T-helper 2 cell (primary cell): ENCODE measurements around the gene IKBKG.
"Not testable (repeated sequence)": the region's sequence is repeated elsewhere in the genome, so short reads cannot be mapped to it uniquely, and the experiment has no call there.

Experiments used
- DNase-seq, 5 experiments: peaks; one replicate each; pipeline versions ENCODE4 v3.0.0 to v3.0.0-alpha.2; 2012 to 2022

Gene IKBKG

DNA sequence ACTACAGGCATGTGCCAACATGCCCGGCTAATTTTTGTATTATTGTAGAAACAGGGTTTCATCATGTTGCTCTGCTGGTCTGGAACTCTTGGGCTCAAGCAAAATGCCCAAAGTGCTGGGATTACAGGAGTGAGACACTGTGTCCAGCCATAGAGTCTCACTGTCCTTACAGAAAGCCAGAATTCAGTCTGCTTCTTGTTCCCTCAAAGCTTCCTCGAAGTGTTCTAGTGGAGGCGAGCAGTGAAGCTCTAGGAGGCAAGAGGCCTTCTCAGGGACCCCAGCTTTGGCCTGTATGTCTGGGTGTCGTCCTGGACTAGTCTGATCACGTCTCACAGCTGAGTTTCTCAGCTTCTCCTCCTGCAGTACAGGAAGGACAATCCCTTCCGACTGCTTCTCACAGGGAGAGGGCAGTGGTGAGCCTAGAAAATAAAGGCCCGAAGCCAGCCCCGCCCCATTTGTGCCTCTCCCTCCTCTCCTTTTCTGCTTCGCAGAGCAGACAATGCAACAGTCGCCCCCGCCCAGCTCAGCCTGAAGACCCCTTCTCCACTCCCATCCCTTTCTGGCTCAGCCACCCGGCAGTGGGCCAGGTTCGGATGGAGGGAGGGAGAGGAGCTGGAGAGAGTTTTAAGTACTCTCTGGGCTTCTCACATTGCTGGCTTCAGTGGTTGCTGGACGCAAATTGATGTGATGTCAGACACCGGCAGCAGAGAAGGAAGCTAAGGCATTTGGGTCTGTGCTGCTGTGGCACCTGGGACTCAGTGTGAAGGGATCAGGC lies 20.3 kb upstream of the IKBKG start:
- peak in 3 of 5 experiments; percentile 41 to 73 (median 44) for DNase-seq

DNA sequence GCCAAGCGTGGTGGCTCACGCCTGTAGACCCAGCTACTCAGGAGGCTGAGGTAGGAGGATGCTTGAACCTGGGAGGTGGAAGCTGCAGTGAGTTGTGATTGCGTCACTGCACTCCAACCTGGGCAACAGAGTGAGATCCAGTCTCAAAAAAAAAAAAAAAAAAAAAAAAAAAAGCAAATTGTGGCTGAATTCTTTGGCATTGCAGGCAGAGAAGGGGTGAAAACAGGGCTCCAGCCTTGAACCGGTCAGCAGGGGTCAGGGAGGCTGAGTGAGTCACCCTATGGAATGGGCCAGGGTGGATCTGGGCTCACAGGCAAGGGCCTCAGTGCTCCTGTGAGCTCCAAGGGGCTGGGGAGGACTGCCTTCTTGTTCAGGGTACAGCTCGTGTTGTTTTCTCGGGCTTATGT lies 18.2 kb upstream of the IKBKG start:
- DNase-seq, result no peak

DNA sequence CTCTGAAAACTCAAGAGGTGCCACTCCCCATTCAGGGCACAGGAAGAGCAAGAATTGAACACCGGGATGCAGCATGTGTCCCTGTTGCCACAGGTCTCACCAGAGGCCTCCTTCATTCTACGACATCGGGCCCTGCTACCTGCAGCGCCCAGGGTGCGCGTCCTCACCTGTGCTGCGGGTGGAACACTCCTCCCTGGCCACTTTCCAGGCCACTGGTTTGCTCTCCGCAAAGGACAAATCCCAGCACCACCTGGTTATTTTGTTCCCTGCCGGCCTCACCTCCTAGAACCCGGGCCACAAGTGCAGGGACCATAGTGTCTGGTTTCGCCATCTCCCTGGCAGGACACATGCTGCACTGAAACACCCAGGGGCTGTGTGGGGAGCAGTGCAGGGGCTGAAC lies 17.1 kb upstream of the IKBKG start:
- no peak for DNase-seq

DNA sequence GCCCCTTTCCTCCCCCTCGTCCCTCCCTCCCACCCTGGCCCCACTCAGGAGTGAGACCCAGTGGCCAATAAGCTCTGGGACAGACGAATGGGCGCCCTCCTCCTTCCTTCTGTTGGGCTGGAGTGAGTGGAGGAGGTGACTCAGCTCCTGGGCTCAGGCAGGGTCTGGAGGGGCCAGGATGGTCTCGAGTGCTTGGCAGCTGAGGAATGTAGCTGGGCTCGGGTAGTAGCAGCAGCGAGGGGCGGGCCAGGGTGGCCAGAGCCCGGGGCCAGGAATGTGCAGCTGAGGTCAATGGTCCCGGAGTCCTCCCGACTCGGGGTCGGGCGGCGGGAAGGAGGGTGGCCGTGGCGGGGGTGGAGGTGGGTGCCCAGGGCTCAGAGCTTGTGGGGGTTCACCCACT lies 15.8 kb upstream of the IKBKG start:
- no peak for DNase-seq

DNA sequence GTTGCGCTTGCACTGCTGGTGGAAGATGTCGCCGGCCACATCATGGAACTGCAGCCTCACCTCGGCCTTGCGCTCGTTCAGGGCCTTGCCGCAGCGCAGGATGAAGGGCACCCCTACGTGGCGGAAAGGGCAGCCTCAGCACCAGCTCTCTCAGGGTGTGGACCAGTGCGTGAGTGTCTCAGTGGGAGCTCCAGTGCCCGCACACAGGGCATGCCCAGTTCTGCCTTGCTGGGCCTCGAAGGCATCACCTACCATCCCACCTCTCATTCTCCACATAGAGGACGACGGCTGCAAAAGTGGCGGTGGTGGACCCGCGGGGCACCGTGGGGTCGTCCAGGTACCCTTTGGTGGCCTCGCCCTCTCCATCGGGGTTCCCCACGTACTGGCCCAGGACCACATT lies 14.7 kb upstream of the IKBKG start:
- no peak for DNase-seq

DNA sequence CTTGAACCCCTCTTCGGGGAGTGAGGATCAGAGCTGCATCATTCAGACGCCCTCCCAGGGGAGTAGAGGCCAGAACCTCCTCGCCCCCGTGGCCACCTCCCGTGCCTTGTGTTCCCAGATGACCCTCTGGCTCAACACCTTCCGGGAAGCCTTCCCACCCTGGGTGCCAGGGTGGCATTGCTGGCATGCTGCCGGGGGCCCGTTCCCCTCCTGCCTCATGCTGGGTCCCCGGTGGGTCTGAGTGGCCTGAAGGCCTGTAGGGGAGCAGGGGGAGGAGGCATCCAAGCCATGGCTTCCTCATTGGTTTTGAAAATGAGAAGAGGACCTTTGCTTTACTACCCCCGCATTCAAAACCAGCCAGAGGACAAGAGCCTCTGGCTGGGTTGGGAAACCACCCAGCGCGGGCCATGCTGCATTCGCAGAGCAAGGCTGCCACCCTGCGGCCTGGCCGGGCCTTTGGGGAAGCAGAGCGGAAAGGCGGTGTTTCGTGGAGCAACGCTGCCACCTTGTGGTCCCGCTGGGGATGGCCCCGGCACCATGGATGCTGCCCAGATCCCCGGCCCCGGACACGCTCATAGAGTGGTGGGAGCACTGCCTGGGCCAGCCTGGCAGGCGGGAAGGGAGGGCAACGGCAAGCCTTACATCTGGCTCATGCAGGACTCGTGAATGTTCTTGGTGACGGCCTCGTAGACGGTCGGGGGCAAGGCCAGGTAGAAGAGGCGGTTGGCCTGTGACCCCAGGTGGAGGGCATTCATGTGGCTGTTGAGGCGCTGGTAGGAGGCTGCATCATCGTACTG lies 12.7 kb upstream of the IKBKG start:
- peak; percentile 73 to 84 (median 81) for DNase-seq

DNA sequence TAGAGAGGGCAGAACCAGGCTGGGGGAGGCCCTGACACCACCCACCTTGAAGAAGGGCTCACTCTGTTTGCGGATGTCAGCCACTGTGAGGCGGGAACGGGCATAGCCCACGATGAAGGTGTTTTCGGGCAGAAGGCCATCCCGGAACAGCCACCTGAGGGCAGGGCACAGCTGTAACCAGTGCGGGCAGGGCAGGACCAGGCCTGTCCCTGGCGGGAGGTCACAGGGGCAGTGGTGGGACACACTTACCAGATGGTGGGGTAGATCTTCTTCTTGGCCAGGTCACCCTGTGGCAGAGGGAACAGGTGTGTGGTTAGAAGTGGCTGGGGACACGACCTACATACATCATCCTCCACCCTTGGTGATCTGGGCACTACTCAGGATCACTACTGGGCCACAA lies 11.5 kb upstream of the IKBKG start:
- no peak for DNase-seq

DNA sequence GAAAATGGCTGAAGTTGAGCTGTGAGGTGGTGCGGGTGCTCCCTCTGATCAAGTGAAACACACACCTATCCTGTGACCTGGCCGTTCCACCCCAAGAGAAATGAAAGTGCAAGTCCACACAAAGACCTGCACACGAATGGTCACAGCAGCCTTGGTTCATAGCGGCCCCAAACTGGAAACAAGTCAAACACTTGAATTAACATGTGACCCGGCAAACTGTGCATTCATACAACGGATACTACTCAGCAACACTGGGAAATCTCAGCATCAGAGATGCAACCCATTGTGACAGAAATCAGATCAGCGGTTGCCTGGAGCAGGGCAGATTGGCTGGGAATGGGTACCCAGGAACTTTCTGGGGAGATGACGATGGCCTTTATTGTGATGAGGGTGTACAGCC lies 8.3 kb upstream of the IKBKG start:
- DNase-seq, result no peak

DNA sequence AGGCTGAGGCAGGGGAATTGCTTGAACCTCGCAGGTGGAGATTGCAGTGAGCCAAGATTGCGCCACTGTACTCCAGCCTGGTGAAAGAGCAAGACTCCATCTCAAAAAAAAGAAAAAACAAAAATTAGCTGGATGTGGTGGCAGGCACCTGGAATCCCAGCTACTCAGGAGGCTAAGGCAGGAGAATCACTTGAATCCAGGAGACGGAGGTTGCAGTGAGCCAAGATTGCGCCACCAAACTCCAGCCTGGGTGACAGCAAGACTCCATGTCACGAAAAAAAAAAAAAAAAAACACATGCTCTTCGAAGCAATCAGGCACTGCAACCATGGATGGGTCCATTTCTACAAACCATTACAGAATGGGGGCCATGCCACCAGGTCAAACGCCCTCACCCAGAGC lies 7.1 kb upstream of the IKBKG start:
- not testable (repeated sequence) for DNase-seq

DNA sequence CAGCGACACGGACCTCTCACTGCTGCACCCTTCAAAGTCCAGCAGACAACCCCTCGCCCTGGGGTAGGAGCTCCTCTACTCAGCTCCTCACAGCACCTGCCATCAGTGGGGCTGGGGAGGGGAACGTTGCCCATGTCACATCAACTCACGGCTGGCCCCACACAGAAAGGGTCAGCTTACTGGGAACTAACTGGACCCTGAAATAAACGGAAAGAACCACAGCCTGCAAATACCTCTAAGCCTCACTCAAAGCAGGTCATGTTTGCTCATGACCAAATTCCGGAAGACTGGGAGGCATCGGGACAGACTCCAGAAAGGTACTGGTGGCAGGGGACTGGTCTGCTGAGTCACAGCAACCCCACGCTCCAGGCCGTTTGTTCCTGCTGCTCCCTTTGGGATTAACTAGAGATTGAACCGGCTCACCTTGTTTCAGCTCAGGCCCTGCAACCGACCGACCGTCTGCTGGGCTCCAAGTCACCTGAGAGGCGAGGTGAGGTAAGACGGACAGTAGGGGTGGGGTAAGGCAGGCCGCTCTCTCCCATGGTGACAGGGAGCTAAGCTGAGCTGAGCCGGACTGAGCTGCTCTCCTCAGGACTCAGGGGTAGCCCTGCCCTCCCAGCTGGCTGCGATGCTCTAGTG lies 6.4 kb upstream of the IKBKG start:
- no peak for DNase-seq

DNA sequence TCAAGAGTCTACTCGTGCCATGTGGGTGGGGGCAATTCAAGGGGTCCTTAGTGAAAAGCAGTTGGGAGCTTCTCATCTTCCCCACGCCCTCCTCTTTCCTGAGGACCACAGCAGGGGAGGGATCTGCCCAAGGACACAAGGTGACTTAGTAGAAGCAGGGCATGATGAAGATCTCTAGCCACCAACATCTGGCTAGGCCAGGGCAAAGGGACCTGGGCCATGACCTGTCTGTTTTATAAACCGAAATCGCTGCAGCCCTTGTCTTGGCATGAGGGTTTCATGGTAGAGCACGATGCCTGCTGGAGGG lies 5.9 kb upstream of the IKBKG start:
- DNase-seq, result no peak

DNA sequence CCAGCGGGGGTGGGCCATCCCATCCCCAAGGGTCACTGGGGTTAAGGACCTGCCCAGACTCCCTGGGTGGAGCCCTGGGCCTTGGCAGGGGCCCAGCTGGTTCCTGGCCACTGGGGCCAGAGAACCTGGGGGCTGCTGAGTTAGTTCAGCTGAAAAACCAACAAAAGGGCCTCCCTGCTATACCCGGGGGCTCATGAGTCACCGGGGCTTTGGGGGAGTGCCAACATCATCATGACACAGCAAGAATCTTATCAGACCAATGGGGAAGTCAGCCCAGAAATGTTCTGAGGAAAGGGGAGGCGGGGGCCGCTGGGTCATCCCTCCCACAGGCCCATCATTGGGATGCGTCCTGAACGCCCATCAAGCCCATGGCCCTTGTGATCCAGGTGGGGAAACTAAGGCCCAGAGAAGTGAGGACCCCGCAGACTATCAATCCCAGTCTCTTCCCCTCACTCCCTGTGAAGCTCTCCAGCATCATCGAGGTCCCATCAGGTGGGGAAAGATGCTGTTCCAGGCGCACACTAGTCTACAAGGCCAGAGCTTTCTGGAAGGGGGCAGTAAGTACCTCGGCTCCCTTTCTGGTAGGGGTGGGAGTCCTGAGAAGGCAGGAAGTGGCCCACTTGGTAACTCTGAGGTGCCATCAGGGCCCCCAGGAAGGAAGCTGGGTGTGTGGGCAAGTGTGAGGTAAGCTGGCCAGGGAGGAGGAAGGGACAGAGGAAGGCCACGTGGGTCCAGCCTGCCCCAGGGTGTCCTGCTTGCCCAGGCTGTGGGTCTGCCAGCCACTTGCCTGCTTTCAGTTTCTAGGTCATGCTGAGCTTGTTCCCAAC lies 5.3 kb upstream of the IKBKG start:
- DNase-seq, result peak in 3 of 5 experiments; percentile 15 to 46 (median 31)

DNA sequence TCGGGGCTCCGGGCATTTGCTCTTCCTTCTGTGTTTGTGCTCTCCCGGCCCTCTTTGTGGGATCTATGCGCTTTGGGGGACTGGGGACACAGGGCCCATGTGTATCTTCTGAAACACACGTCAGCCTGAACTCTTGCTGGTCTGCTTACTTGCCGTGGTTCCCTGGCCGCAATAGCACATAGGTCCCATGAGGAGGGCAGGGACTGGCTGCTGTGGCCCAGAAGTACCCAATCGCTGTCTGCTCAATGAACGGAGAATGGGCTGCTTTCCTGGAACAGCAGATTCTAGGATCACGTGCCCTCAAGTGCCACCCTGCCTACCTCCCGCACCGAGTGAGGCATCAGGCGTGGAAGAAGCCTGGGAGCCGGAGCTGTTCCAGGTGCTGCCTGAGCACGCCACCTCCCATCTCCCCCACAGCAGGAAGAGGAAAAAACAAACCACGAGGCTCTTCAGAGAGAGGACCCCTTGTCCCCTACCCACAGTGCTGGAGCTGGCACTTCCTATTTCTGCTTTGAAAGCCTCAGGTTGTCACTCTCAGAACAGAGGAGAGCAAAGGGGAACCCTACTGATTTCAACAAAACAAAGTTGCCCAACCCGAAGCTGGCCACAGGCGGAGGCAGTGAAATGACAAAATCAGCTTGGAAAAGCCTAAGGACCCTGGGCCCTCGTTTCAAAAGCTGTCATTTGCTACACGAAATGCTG lies 4.5 kb upstream of the IKBKG start:
- DNase-seq, result peak in 1 of 5 experiments; percentile 33

DNA sequence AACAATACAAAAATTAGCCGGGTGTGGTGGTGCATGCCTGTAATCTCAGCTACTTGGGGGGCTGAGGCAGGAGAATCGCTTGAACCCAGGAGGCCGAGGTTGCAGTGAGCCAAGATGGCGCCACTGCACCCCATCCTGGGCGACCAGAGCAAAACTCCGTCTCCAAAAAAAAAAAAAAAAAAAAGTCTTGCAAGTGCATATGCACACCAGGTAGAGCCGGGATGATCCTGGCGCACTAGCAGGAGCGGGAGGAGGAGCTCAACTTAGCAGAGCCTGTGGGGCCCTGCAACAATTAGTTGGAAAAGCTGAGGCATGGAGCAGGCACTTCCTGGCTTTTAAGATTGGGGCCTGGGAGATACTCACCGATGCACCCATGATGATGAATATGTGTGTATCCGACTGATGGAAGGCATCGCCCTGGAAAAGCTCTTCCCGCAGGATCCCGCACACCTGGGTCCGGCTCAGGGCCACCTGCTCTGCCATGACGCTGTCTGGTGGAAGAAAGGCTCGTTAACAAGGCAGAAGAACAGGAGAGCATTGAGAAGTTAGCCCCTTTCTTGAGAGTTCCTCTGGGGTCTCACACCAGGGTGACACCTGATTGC lies 1.6 kb upstream of the IKBKG start:
- no peak for DNase-seq

DNA sequence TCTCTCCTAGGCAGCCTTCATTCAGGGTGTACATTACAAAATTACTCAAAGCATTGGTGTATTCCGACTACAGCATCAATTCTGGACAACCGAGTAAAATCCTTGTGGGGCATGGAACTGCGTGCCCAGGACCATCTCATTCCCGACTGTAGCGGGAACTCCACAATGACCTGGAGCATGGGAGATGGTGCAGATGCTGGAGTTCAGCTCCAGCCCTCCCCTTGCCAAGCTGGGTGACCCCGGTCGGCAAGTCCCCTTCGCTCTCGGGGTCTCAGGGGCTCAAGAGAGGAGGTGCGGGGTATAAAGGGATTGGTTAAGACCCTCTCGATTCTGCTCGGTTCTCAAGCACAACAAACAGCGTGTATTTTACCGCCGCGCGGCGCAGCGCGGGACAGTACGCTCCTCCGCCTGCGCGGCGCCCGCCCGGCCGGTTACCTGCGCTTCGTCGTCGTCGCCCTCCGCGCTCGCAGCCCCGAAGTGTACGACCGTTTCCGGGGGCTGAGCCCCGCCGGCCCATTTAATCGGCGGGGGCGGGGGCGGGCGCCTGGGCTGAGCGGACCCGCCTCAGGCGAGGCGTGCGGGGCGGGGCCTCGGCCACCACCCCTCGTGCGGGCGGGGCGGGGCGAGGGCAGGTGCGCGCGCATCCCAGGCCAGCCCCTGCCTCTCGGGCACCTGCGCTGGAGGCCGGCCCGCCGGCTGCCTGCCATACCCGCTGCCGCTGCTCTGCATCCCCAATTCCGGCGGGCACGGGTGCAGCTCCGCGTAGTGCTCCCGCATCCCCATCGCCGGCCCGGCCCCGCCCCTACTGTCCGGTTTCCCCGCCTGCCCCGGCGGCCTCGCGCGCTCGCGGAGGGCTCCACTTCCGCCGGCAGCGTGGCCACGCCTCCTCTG lies 821 bp upstream of the IKBKG start, which contains the start of gene G6PD:
Gene G6PD (minus strand): TSS at position 493 of the 891 bp plus-strand sequence. CDS start 691 bp downstream, outside the sequence.
- DNase-seq, result peak; percentile 63 to 85 (median 75)

DNA sequence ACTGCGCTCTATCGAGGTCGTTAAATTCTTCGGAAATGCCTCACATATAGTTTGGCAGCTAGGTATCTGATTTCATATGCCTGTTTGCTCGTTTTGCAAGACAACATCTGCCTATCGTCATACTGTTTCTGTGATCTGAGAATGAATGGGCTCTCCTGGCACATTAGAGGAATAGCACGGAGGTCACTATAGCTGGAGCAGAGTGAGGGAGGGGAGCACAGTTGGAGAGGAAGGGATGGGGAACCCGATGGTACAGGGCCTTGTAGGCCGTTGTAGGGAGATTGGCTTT lies 552 bp downstream of the IKBKG start:
- no peak for DNase-seq

DNA sequence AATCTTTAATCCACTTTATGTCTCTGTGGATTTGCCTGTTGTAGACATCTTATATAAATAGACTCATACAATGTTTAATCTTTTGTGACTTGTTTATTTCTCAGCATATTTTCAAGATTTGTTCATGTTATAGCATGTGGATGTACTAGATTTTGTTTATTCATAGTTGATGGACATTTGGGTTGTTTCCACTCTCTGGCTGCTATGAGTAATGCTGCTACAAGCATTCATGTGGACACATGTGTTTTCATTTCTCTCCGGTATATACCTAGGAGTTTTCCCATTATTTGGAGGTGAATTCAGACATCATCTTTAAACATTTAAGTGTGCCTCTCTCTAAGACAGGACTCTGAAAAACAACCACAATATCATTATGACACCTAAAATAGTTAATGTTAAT lies 2.3 kb downstream of the IKBKG start:
- no peak for DNase-seq

DNA sequence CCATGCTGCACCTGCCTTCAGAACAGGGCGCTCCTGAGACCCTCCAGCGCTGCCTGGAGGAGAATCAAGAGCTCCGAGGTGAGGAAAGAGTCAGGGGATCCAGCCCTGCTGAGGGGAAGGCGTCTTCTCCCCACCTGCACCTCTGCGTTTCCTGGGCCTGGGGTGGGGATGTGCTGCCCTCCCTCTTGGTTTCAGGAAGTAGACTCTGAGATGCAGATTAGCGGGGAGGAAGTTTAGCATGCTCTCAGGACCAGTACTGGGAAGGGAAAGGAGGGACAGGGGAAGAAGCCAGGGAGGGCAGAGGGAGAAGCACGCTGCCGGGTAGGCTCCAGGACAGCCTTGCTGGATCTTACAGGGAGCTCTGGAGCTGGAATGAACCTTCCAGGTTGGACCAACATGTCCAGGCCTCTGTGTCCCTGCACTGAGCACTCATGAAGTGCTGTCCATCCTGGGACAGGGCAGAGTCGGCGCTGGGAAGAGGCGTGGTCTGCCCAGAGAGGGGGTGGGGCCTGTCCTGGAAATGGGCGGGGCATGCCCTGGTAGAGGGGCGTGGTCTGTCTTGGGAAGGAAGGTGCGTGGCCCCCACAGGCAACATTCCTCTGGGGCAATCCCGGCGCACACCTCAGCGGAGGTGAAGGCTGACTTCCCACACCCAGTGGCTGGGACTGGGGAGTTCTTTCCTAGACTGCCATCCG lies 4.8 kb downstream of the IKBKG start:
- not testable (repeated sequence) for DNase-seq

DNA sequence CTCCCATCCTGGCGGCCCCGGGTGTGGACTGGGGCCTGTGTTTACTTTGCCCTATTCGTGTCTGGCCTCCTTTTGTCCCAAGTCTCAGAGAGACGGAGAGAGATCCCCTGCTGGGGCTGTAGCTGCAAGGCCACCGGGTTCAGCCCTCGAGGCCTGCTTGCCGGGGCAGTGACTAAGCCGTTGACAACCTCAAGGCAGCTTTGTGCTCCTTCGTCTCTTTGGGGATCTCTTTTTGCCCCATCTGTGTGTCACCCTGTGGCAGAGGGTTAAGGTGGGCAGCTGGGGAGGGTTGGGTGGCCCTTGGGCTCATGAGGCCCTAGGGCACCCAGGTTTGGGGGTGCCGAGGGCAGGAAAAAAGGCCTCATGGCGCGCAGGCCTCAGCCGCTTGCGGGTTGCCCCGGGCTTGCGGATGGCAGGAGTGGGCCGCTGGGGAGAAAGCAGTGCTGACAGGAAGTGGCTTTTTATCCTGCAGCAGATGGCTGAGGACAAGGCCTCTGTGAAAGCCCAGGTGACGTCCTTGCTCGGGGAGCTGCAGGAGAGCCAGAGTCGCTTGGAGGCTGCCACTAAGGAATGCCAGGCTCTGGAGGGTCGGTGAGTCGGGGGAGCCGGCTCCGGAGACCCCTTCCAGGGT lies 10.8 kb downstream of the IKBKG start:
- DNase-seq, result not testable (repeated sequence)

DNA sequence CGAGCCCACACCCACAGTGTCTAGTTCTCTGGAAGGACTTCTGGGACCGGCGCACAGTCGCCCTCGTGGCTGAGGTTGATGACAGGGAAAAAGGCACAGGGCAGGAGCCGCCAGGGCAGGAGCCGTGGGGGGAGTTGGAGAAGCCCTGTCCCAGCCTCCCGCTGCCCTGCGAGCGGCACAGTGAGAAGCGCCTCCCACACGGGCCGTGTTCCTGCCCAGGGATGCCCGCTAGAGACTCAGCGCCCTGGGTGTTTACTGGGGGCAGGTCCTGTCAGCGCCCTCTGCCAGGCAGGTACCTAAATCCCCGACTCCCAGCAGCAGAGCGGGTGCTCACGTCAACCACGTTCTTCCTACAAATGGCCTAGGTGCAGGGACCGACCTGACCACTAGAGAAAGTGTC lies 11.5 kb downstream of the IKBKG start:
- DNase-seq, result not testable (repeated sequence)
